Kidney (tissue), 14 donors: Measurements from ENCODE around the gene LRRC1. TPM values are rescaled to one million over a fixed set of nuclear protein-coding genes. Genes with fewer than 3 reads are reported as not detected.

ENCODE experiments used
- DNase-seq, 5 donors: peaks; one replicate each; pipeline ENCODE4 v3.0.0-alpha.2; 2013 to 2020
- FAIRE-seq: peaks from 2 replicates; lab custom pipeline; 2012; peaks lifted over from hg19 to GRCh38; lab: Jason Lieb, UNC
- H3K27ac ChIP-seq, 2 donors: one replicate each; pipeline ENCODE4 v1.7.0; 2013; ENCODE audit warnings: low read depth in 2 of 2, low read length in 2 of 2, inconsistent platforms in 1 of 2
- H3K27me3 ChIP-seq: one replicate; pipeline ENCODE4 v1.7.1; 2013; ENCODE audit warnings: low read length, inconsistent platforms; ENCODE audit not compliant: control insufficient read depth, insufficient read depth
- H3K36me3 ChIP-seq, 3 donors: one replicate each; pipeline versions ENCODE4 v1.7.0 to v1.7.1; 2013; ENCODE audit warnings: low read length in 3 of 3, control low read depth in 1 of 3, inconsistent platforms in 1 of 3; ENCODE audit not compliant: insufficient read depth in 3 of 3, control insufficient read depth in 2 of 3
- H3K4me1 ChIP-seq, 3 donors: one replicate each; pipeline versions ENCODE4 v1.7.0 to v1.7.1; 2013; ENCODE audit warnings: low read length in 3 of 3, inconsistent platforms in 1 of 3, low read depth in 1 of 3; ENCODE audit not compliant: control insufficient read depth in 2 of 3, insufficient read depth in 2 of 3
- H3K4me3 ChIP-seq, 3 donors: one replicate each; pipeline versions ENCODE4 v1.7.0 to v1.8.1; 2013; ENCODE audit warnings: low read length in 3 of 3, control low read depth in 1 of 3, inconsistent platforms in 1 of 3
- H3K9ac ChIP-seq, 3 donors: one replicate each; pipeline versions ENCODE4 v1.7.0 to v1.7.1; 2013; ENCODE audit warnings: low read length in 3 of 3, control low read depth in 1 of 3, inconsistent platforms in 1 of 3
- H3K9me3 ChIP-seq, 3 donors: one replicate each; pipeline versions ENCODE4 v1.7.0 to v1.7.1; 2013; ENCODE audit warnings: low read length in 3 of 3, control low read depth in 1 of 3, inconsistent platforms in 1 of 3; ENCODE audit not compliant: control insufficient read depth in 2 of 3, insufficient read depth in 1 of 3
- intact Hi-C: fragments of 100-400 bp; cut with DNase I; formaldehyde crosslinking; loops from one replicate; pipeline ENCODE4 v1.11.1; 2022
- polyA plus RNA-seq: library from polyadenylated mRNA; stranded (reverse); fragments of 350-450 nt; fragmentation: Illumina TruSeq; extraction: RNeasy Lipid Tissue Mini Kit (QIAGEN cat#74804); gene quantifications from one replicate; pipeline ENCODE4 v1.2.3, GENCODE V29; 2014; ENCODE audit warnings: low read depth, low replicate concordance; ENCODE audit not compliant: insufficient read depth
- total RNA-seq: library from RNA; stranded (reverse); fragmentation: NEBNext Ultra II Directional; extraction: Animal tissue kit (Norgen Biotek cat#: 25700); gene quantifications from one replicate; pipeline ENCODE4 v1.2.1, GENCODE V29; 2021
- TF ChIP-seq, protein P1 (sequence below): IDR thresholded peaks from 3 replicates; pipeline ENCODE4 v1.5.1; 2012; ENCODE audit warnings: mild to moderate bottlenecking, moderate library complexity, borderline replicate concordance; ENCODE audit not compliant: insufficient read depth; ENCODE audit errors: extremely low read depth
- donor health status: control.
- donor health status: control.
- donor health status: control.
- donor health status: control.
- donor health status: control.
- donor health status: DM: yes; HTN: yes; CAD: no.
- donor health status: Normal renal cell carcinoma (clear cell type).

Gene LRRC1
- total and polyA plus RNA-seq, 2 donors from 2014 or later = 7.8 to 12.6 TPM

DNA sequence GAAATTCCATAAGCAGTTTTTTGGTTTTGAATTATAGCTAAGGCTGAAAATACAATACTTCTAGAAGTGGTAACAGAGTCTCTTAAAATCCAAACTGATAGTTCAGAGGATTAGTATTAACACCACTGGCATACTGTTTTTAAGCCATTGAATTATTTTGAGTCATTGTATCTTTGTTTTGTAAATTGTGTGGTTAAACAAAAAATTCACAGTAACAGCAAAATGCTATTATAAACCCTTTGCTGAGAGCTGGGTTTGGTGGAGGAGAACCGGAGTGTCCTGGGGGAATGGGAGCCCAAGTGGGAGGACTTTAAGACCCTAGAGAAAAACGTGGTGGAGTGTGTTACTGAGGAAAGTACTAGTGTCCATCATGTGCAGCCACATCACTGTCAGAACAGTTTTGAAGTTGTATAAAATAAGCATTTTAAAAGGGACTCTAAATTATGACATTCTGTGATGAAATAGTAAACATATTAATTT, 125.1 kb downstream of the LRRC1 start:
- Histone ChIP-seq H3K4me3 (no peak overlapping the region), H3K27ac (no peak overlapping the region), H3K27me3 (no peaks in the 10 kb centered on the region), H3K9ac (no peak overlapping the region), H3K4me1 (no peaks in the 10 kb centered on the region), H3K36me3 (peaks cover 0 to 3% (median 0%) of the 10 kb centered on the region in 3 donors), H3K9me3 (no peaks in the 10 kb centered on the region)
- no peak for DNase-seq
- FAIRE-seq = no peak
- TF ChIP-seq, protein P1, sequence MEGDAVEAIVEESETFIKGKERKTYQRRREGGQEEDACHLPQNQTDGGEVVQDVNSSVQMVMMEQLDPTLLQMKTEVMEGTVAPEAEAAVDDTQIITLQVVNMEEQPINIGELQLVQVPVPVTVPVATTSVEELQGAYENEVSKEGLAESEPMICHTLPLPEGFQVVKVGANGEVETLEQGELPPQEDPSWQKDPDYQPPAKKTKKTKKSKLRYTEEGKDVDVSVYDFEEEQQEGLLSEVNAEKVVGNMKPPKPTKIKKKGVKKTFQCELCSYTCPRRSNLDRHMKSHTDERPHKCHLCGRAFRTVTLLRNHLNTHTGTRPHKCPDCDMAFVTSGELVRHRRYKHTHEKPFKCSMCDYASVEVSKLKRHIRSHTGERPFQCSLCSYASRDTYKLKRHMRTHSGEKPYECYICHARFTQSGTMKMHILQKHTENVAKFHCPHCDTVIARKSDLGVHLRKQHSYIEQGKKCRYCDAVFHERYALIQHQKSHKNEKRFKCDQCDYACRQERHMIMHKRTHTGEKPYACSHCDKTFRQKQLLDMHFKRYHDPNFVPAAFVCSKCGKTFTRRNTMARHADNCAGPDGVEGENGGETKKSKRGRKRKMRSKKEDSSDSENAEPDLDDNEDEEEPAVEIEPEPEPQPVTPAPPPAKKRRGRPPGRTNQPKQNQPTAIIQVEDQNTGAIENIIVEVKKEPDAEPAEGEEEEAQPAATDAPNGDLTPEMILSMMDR = no peak
- intact Hi-C loops = no loop called here

DNA sequence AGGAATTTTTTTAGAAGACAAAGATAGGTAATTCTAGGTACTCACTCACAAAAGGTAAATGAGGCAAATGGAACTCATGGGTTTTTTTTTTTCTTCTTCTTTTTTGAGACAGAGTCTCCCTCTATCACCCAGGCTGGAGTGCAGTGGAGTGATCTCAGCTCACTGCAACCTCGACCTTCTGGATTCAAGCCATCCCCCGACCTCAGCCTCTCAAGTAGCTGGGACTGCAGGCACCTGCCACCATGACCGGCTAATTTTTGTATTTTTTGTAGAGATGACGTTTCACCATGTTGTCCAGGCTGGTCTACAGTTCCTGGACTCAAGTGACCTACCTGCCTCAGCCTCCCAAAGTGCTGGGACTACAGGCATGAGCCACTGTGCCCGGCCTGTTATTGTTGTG, 126.1 kb downstream of the LRRC1 start:
- Histone ChIP-seq H3K4me3 (no peak overlapping the region), H3K36me3 (peaks cover 0 to 3% (median 0%) of the 10 kb centered on the region in 3 donors), H3K9ac (no peak overlapping the region), H3K4me1 (no peaks in the 10 kb centered on the region), H3K9me3 (no peaks in the 10 kb centered on the region), H3K27me3 (no peaks in the 10 kb centered on the region), H3K27ac (no peak overlapping the region)
- DNase-seq (no peak), FAIRE-seq (no peak)
- intact Hi-C loops = no loop called here
- TF ChIP-seq, protein P1 = no peak

DNA sequence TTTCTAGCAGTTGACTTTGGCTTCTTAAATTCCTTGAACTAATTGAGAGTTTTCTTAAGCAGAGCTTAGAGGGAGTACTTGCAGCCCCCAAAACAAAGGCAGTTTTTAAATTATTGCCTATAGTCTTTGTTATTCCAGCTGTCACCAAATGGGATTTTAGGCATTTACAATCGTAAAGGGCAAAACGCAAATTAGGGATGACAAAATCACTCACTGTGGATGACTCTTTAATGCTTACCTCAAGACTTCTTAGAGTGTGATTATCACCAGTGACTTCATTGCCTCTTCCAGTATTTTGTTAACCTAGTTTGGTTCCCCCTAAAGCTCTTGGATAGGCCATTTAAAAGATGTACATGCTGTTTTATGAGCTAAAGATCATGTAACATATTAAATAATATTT, 126.8 kb downstream of the LRRC1 start:
- peaks cover 0 to 4% (median 0%) of the 10 kb centered on the region in 3 donors for H3K4me1 ChIP-seq
- DNase-seq (no peak), FAIRE-seq (no peak)
- TF ChIP-seq, protein P1 = no peak
- H3K27ac ChIP-seq = no peak overlapping the region
- H3K4me3 ChIP-seq = no peak overlapping the region
- H3K36me3 ChIP-seq = peaks cover 0 to 3% (median 0%) of the 10 kb centered on the region in 3 donors
- H3K9me3 ChIP-seq = no peaks in the 10 kb centered on the region
- H3K9ac ChIP-seq = no peak overlapping the region
- intact Hi-C loops = no loop called here
- H3K27me3 ChIP-seq = no peaks in the 10 kb centered on the region

DNA sequence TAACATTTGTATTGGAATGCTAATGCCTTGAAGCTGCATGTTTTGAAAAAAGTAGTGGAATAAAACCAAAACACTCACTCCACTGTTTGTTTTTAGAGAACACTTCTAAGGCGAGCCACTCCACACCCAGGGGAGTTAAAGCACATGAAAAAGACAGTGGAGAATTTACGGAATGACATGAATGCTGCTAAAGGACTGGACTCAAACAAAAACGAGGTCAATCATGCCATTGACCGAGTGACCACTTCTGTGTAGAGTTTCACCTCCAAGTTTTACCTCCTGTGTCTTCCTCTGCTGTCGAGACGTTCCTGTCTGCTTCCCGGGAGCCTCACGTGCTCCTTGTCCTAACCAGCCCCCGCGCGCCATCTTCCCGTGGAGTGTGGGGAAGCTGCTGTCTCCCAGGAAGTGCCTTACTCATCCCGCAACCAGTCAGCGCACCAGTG, 127.8 kb downstream of the LRRC1 start:
- Histone ChIP-seq H3K4me3 (no peak overlapping the region), H3K4me1 (peaks cover 0 to 8% (median 0%) of the 10 kb centered on the region in 3 donors), H3K27ac (no peak overlapping the region), H3K9me3 (no peaks in the 10 kb centered on the region), H3K36me3 (peaks cover 0 to 3% (median 0%) of the 10 kb centered on the region in 3 donors), H3K27me3 (no peaks in the 10 kb centered on the region), H3K9ac (no peak overlapping the region)
- intact Hi-C loops = no loop called here
- FAIRE-seq = no peak
- TF ChIP-seq, protein P1 = no peak
- peak in 2 of 5 donors; percentile 57 to 76 for DNase-seq
